Activated T-helper 1 cell treated with anti-CD3 and anti-CD28 coated beads, Interleukin-2, amount 50 U/mL, for 16 hours (primary cell): Measurements from ENCODE around the gene NPAS2.

Source experiments
- DNase-seq, 2 donors: peaks; one replicate each; pipeline ENCODE4 v3.0.0-alpha.2; 2020; ENCODE audit warnings: low read depth in 1 of 2, low spot score in 1 of 2

NPAS2 gene

GRCh38 chr2:100882645-100883613 is 63.0 kb downstream of the NPAS2 start:
- DNase-seq = no peak

- no peak for DNase-seq
Observed at GRCh38 chr2:100884145-100884621, 64.2 kb downstream of the NPAS2 start.

GRCh38 chr2:100886085-100886484 is 66.1 kb downstream of the NPAS2 start:
- DNase-seq = no peak

- no peak for DNase-seq
Observed at GRCh38 chr2:100887039-100887578, 67.2 kb downstream of the NPAS2 start.

- DNase-seq = no peak
Observed at GRCh38 chr2:100887713-100888495, 68.0 kb downstream of the NPAS2 start.

GRCh38 chr2:100888601-100889000 is 68.7 kb downstream of the NPAS2 start:
- no peak for DNase-seq

- DNase-seq = no peak
Observed at GRCh38 chr2:100889286-100889685, 69.3 kb downstream of the NPAS2 start.

GRCh38 chr2:100891906-100892642 is 72.1 kb downstream of the NPAS2 start:
- no peak for DNase-seq

GRCh38 chr2:100893392-100894104 is 73.6 kb downstream of the NPAS2 start:
- no peak for DNase-seq

- no peak for DNase-seq
Observed at GRCh38 chr2:100894105-100894795, 74.3 kb downstream of the NPAS2 start.

GRCh38 chr2:100894796-100895156 is 74.8 kb downstream of the NPAS2 start:
- no peak for DNase-seq

GRCh38 chr2:100895402-100895801 is 75.5 kb downstream of the NPAS2 start:
- no peak for DNase-seq

GRCh38 chr2:100895934-100896685 is 76.2 kb downstream of the NPAS2 start:
- DNase-seq = no peak

GRCh38 chr2:100898035-100898665 is 78.2 kb downstream of the NPAS2 start:
- no peak for DNase-seq

GRCh38 chr2:100900156-100900795 is 80.3 kb downstream of the NPAS2 start:
- DNase-seq = no peak

GRCh38 chr2:100902817-100903405 is 83.0 kb downstream of the NPAS2 start:
- no peak for DNase-seq

- DNase-seq = no peak
Observed at GRCh38 chr2:100903534-100904258, 83.8 kb downstream of the NPAS2 start.
